H1 (cell line): ENCODE data around the gene RABL2B. TPM values are rescaled to one million over a fixed set of nuclear protein-coding genes. Genes with fewer than 3 reads are reported as not detected.
A peak's percentile ranks its signal among the peaks of the same experiment; 100 is the strongest.

Experiments
- CTCF ChIA-PET: fragments of 300-600 bp; sonication (Branson Sonifier 250); formaldehyde crosslinking; loops from one replicate; lab custom pipeline; 2021; ENCODE audit not compliant: partially characterized antibody; lab: Charles Lee
- POLR2A ChIA-PET: fragments of 300-600 bp; sonication (Branson Sonifier 250); formaldehyde crosslinking; loops from one replicate; lab custom pipeline; 2021; ENCODE audit warnings: inconsistent platforms; ENCODE audit not compliant: partially characterized antibody; lab: Charles Lee
- DNase-seq, 2 experiments: peaks; one replicate each; pipeline versions ENCODE4 v3.0.0 to v3.0.0-alpha.2; 2010 to 2022; ENCODE audit warnings: low spot score in 2 of 2, low read depth in 1 of 2, mixed read lengths in 1 of 2
- FAIRE-seq: peaks from 2 replicates; lab custom pipeline; 2011; peaks lifted over from hg19 to GRCh38; lab: Jason Lieb, UNC
- H2AFZ ChIP-seq: 2 replicates; pipeline ENCODE4 v1.8.1; 2012; ENCODE audit warnings: low read length, inconsistent platforms
- H2AK5ac ChIP-seq: 2 replicates; pipeline ENCODE4 v1.6.1; 2013; ENCODE audit warnings: low read depth, low read length
- H2BK120ac ChIP-seq: replicated peaks from 2 replicates; pipeline ENCODE3; 2013; ENCODE audit warnings: low read depth, low read length, inconsistent platforms
- H2BK12ac ChIP-seq: 2 replicates; pipeline ENCODE4 v1.6.1; 2013; ENCODE audit warnings: low read depth, low read length
- H2BK15ac ChIP-seq: 2 replicates; pipeline ENCODE4 v1.6.1; 2013; ENCODE audit warnings: low read length
- H2BK20ac ChIP-seq: 2 replicates; pipeline ENCODE4 v1.6.1; 2013; ENCODE audit warnings: low read length
- H2BK5ac ChIP-seq: 2 replicates; pipeline ENCODE4 v1.6.1; 2013; ENCODE audit warnings: low read depth, low read length
- H3K14ac ChIP-seq: 2 replicates; pipeline ENCODE4 v1.6.1; 2013; ENCODE audit warnings: inconsistent platforms; ENCODE audit not compliant: insufficient read length
- H3K18ac ChIP-seq: 2 replicates; pipeline ENCODE4 v1.6.1; 2013; ENCODE audit warnings: low read length; ENCODE audit errors: extremely low read depth
- H3K23ac ChIP-seq: 2 replicates; pipeline ENCODE4 v1.6.1; 2013; ENCODE audit warnings: inconsistent platforms; ENCODE audit not compliant: insufficient read length
- H3K23me2 ChIP-seq: 2 replicates; pipeline ENCODE4 v1.6.1; 2013; ENCODE audit warnings: low read depth, low read length
- H3K27ac ChIP-seq: 2 replicates; pipeline ENCODE4 v1.6.1; 2011; ENCODE audit warnings: low read depth, low read length, inconsistent platforms
- H3K27me3 ChIP-seq, 4 experiments: replicated peaks in 1 of 4; 1 replicate in 1 of 4; 2 replicates in 3 of 4; pipeline versions ENCODE4 v1.6.1 to v1.8.1; 2011 to 2013; ENCODE audit warnings: low read length in 3 of 4, mild to moderate bottlenecking in 3 of 4, inconsistent platforms in 2 of 4, mixed read lengths in 2 of 4, moderate library complexity in 1 of 4; ENCODE audit not compliant: control insufficient read depth in 3 of 4, insufficient read depth in 3 of 4; ENCODE audit errors: extremely low read depth in 1 of 4
- H3K36me3 ChIP-seq, 4 experiments: 2 replicates each; pipeline versions ENCODE4 v1.6.1 to v1.8.1; 2011 to 2013; ENCODE audit warnings: mild to moderate bottlenecking in 4 of 4, low read length in 3 of 4, moderate library complexity in 2 of 4, control low read depth in 1 of 4, inconsistent platforms in 1 of 4; ENCODE audit not compliant: insufficient read depth in 4 of 4, control insufficient read depth in 2 of 4
- H3K4ac ChIP-seq: replicated peaks from 2 replicates; pipeline ENCODE3; 2013; ENCODE audit warnings: low read length, low read depth, mixed read lengths, inconsistent platforms; ENCODE audit not compliant: insufficient read length
- H3K4me1 ChIP-seq, 4 experiments: replicated peaks in 1 of 4; 1 replicate in 1 of 4; 2 replicates in 3 of 4; pipeline versions ENCODE4 v1.6.1 to v1.8.1; 2011 to 2013; ENCODE audit warnings: low read length in 3 of 4, inconsistent platforms in 2 of 4, mixed read lengths in 1 of 4; ENCODE audit not compliant: insufficient read depth in 4 of 4, control insufficient read depth in 3 of 4
- H3K4me2 ChIP-seq, 2 experiments: 2 replicates each; pipeline versions ENCODE4 v1.6.1 to v1.8.1; 2011 to 2013; ENCODE audit warnings: low read depth in 2 of 2, low read length in 2 of 2, control low read depth in 1 of 2, inconsistent platforms in 1 of 2, mild to moderate bottlenecking in 1 of 2; ENCODE audit not compliant: insufficient read depth in 1 of 2
- H3K4me3 ChIP-seq, 4 experiments: fragments of 200-600, 300-600 bp in 1 of 4; sonication (generic), shearing (Covaris generic), sonication (Bioruptor Twin) in 1 of 4; 2 replicates each; pipeline versions ENCODE4 v1.5.1 to v1.8.1; 2011 to 2016; ENCODE audit warnings: low read length in 4 of 4, low read depth in 3 of 4, control low read depth in 2 of 4, inconsistent platforms in 2 of 4, mild to moderate bottlenecking in 2 of 4, mixed read lengths in 1 of 4, moderate library complexity in 1 of 4; ENCODE audit not compliant: insufficient read depth in 2 of 4; ENCODE audit errors: extremely low read depth in 1 of 4
- H3K56ac ChIP-seq: replicated peaks from 2 replicates; pipeline ENCODE3; 2013; ENCODE audit warnings: low read depth, mild to moderate bottlenecking, mixed read lengths, low read length, inconsistent platforms; ENCODE audit not compliant: insufficient read length
- H3K79me1 ChIP-seq: 2 replicates; pipeline ENCODE4 v1.6.1; 2013; ENCODE audit warnings: low read depth, low read length, control low read depth
- H3K79me2 ChIP-seq, 2 experiments: 2 replicates each; pipeline versions ENCODE4 v1.6.1 to v1.8.1; 2012 to 2013; ENCODE audit warnings: low read length in 2 of 2, mild to moderate bottlenecking in 2 of 2, inconsistent platforms in 1 of 2; ENCODE audit not compliant: insufficient read depth in 2 of 2, control insufficient read depth in 1 of 2
- H3K9ac ChIP-seq, 4 experiments: replicated peaks in 1 of 4; 1 replicate in 1 of 4; 2 replicates in 3 of 4; pipeline versions ENCODE4 v1.6.1 to v1.8.1; 2011 to 2013; ENCODE audit warnings: low read depth in 3 of 4, low read length in 3 of 4, control low read depth in 2 of 4, mild to moderate bottlenecking in 2 of 4, moderate library complexity in 2 of 4, inconsistent platforms in 1 of 4; ENCODE audit errors: extremely low read depth in 1 of 4
- H3K9me3 ChIP-seq, 2 experiments: 2 replicates each; pipeline versions ENCODE4 v1.6.1 to v1.8.1; 2012 to 2013; ENCODE audit warnings: mild to moderate bottlenecking in 2 of 2, moderate library complexity in 2 of 2, control low read depth in 1 of 2, inconsistent platforms in 1 of 2, low read depth in 1 of 2, low read length in 1 of 2, mixed read lengths in 1 of 2; ENCODE audit not compliant: insufficient read depth in 2 of 2
- H4K20me1 ChIP-seq, 2 experiments: replicated peaks in 1 of 2; 2 replicates each; pipeline versions ENCODE3 to v1.8.1; 2011 to 2013; ENCODE audit warnings: inconsistent platforms in 2 of 2, low read length in 2 of 2, mild to moderate bottlenecking in 1 of 2; ENCODE audit not compliant: insufficient read depth in 2 of 2, control insufficient read depth in 1 of 2
- H4K5ac ChIP-seq: 2 replicates; pipeline ENCODE4 v1.6.1; 2013; ENCODE audit warnings: low read length, low read depth, mixed read lengths, inconsistent platforms; ENCODE audit not compliant: insufficient read length
- H4K8ac ChIP-seq: 2 replicates; pipeline ENCODE4 v1.8.0; 2013; ENCODE audit warnings: mild to moderate bottlenecking, moderate library complexity, low read length, inconsistent platforms; ENCODE audit not compliant: insufficient read depth; ENCODE audit errors: extremely low read depth
- H4K91ac ChIP-seq: replicated peaks from 2 replicates; pipeline ENCODE3; 2013; ENCODE audit warnings: low read length, mixed read lengths, inconsistent platforms; ENCODE audit not compliant: insufficient read length
- CEBPB ChIP-seq: IDR thresholded peaks from 2 replicates; pipeline ENCODE4 v1.6.1; 2012; ENCODE audit warnings: low read depth, low read length
- FOSL1 ChIP-seq: IDR thresholded peaks from 2 replicates; pipeline ENCODE4 v1.6.1; 2011; ENCODE audit warnings: mild to moderate bottlenecking, low read depth, low read length, moderate library complexity; ENCODE audit not compliant: insufficient read depth
- NRF1 ChIP-seq: IDR thresholded peaks from 2 replicates; pipeline ENCODE4 v1.6.1; 2011; ENCODE audit warnings: mild to moderate bottlenecking, low read depth, low read length, improper control_type of control experiment
- RBBP5 ChIP-seq: IDR thresholded peaks from 2 replicates; pipeline ENCODE4 v1.7.1; 2012; ENCODE audit warnings: low read depth, mild to moderate bottlenecking, inconsistent platforms, low read length, moderate library complexity, borderline replicate concordance
- SAP30 ChIP-seq: fragments of 300-600 bp; sonication (generic); IDR thresholded peaks from 2 replicates; pipeline ENCODE4 v1.7.1; 2012; ENCODE audit warnings: low read length, moderate library complexity, mild to moderate bottlenecking, inconsistent platforms; ENCODE audit not compliant: insufficient read depth, insufficient replicate concordance
- WGBS, 2 experiments: shearing (Covaris generic) in 1 of 2; methylation state at CpG; one replicate each; pipeline versions ENCODE4 v1.1.6 to v1.1.7; 2013 to 2015; ENCODE audit warnings: low lambda C conversion rate in 2 of 2, mixed read lengths in 2 of 2, inconsistent platforms in 1 of 2, low coverage in 1 of 2, missing lambda C conversion rate in 1 of 2; ENCODE audit not compliant: insufficient replicate concordance in 2 of 2, insufficient coverage in 1 of 2, insufficient read length in 1 of 2; ENCODE audit errors: extremely low coverage in 1 of 2, missing lambda C conversion rate in 1 of 2; 5-methylcytosine and 5-hydroxymethylcytosine counted together
- polyA plus RNA-seq, 7 experiments: library from polyadenylated mRNA; depleted of rRNA in 3 of 7; stranded (reverse) in 5 of 7; unstranded in 2 of 7; fragments of >200 nt in 5 of 7; fragments of 200-250 nt in 2 of 7; gene quantifications; 1 replicate in 5 of 7; 2 replicates in 1 of 7; 4 replicates in 1 of 7; pipeline versions ENCODE4 v1.2.1 to v1.2.3, GENCODE V29; 2011 to 2013; ENCODE audit warnings: missing spikeins in 2 of 7, mixed read lengths in 2 of 7
- total RNA-seq: library from RNA; stranded (reverse); fragmentation: NEBNext Ultra II Directional; extraction: Animal tissue kit (Norgen Biotek cat#: 25700); gene quantifications from 2 replicates; pipeline ENCODE4 v1.2.1, GENCODE V29; 2021
- TF ChIP-seq, protein P1 (sequence below): IDR thresholded peaks from 2 replicates; pipeline ENCODE4 v1.6.1; 2012; ENCODE audit warnings: low read length, inconsistent platforms
- TF ChIP-seq, protein P2 (sequence below), 3 experiments: IDR thresholded peaks; 1 replicate in 2 of 3; 2 replicates in 1 of 3; pipeline versions ENCODE4 v1.5.1 to v1.6.1; 2011; ENCODE audit warnings: low read length in 3 of 3, mild to moderate bottlenecking in 3 of 3, inconsistent platforms in 2 of 3, low read depth in 1 of 3, moderate library complexity in 1 of 3; ENCODE audit not compliant: insufficient read depth in 1 of 3; ENCODE audit errors: control extremely low read depth in 1 of 3

The RABL2B gene
- total and polyA plus RNA-seq, 2 of the 8 experiments (the other 6 are each of a cell fraction or from before 2014, with no cell fraction given): 16.2 to 26.5 TPM

DNA sequence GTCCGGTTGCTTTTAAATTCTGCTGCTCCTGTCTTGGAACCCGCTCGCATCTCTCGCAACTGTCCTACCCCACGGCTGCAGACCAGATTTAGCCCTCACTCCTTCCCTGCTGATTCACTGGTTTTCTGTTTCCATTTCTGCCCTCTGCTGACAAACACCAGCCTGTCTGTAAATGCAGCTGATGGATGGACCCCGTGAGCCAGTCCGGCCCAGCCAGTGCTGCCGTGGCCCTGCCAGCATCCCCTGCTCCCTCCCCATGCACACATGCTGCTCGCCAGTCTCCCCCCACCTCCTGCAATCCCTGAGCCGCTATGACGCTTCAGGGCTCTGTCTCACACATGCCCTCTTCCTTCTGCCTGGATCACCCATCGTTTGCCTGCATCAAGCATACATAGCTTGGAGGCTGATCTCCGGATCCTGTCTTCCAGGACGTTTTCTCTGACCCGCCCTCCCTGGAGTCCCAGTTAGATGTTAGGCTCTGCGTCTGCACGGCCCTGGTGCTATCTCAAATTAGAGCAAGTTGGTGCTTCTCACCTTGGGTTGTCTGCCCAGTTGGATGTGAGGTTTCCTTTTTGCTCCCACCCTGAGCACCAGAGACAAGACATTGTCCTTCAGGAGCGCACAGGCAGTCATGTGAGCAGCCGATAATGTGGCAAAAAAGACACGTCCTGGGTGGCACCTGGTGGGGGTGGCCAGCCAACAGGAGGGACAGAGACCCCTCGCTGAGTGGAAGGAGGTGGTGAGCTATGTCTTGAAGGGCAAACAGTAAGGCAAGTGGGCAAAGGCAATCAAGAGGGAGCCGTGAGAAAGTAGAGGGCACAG is 49.7 kb downstream of the RABL2B start:
- no peak overlapping the region for H2AFZ ChIP-seq
- whole genome bisulfite sequencing, 2 experiments: 81% methylated on average over 22 of the region's 22 CpGs; no CpG with 5 or more reads in 1 of the 2 experiments
- TF ChIP-seq SAP30 (no peak), RBBP5 (no peak), NRF1 (no peak), FOSL1 (no peak), CEBPB (no peak)
- TF ChIP-seq, protein P1, sequence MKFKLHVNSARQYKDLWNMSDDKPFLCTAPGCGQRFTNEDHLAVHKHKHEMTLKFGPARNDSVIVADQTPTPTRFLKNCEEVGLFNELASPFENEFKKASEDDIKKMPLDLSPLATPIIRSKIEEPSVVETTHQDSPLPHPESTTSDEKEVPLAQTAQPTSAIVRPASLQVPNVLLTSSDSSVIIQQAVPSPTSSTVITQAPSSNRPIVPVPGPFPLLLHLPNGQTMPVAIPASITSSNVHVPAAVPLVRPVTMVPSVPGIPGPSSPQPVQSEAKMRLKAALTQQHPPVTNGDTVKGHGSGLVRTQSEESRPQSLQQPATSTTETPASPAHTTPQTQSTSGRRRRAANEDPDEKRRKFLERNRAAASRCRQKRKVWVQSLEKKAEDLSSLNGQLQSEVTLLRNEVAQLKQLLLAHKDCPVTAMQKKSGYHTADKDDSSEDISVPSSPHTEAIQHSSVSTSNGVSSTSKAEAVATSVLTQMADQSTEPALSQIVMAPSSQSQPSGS: no peak
- TF ChIP-seq, protein P2, sequence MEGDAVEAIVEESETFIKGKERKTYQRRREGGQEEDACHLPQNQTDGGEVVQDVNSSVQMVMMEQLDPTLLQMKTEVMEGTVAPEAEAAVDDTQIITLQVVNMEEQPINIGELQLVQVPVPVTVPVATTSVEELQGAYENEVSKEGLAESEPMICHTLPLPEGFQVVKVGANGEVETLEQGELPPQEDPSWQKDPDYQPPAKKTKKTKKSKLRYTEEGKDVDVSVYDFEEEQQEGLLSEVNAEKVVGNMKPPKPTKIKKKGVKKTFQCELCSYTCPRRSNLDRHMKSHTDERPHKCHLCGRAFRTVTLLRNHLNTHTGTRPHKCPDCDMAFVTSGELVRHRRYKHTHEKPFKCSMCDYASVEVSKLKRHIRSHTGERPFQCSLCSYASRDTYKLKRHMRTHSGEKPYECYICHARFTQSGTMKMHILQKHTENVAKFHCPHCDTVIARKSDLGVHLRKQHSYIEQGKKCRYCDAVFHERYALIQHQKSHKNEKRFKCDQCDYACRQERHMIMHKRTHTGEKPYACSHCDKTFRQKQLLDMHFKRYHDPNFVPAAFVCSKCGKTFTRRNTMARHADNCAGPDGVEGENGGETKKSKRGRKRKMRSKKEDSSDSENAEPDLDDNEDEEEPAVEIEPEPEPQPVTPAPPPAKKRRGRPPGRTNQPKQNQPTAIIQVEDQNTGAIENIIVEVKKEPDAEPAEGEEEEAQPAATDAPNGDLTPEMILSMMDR (IDR thresholded peaks at IDR 0.05; ENCODE audit: control extremely low read depth in 1 of 3, insufficient read depth in 1 of 3, low read depth in 1 of 3, low read length in 3 of 3): no peak

More for the DNA sequence above, 49.7 kb downstream of the RABL2B start:
- no peak overlapping the region for H4K91ac ChIP-seq
- H2BK20ac ChIP-seq: no peak overlapping the region
- peaks cover 21 to 86% (median 64%) of the 10 kb centered on the region in 4 experiments for H3K27me3 ChIP-seq
- H3K4me2 ChIP-seq: no peak overlapping the region
- no peak overlapping the region for H4K5ac ChIP-seq
- H2AK5ac ChIP-seq: no peak overlapping the region
- no peak overlapping the region for H3K56ac ChIP-seq
- peaks cover 6 to 16% of the 10 kb centered on the region in 2 experiments for H4K20me1 ChIP-seq
- H3K4me1 ChIP-seq: peaks cover 0 to 5% (median 0%) of the 10 kb centered on the region in 4 experiments; a peak in 3 of 7 replicates
- no peak overlapping the region for H3K9ac ChIP-seq
- H3K9me3 ChIP-seq: no peaks in the 10 kb centered on the region
- H3K18ac ChIP-seq: no peak overlapping the region
- peak in 1 of 2 experiments; percentile 42 for DNase-seq
- H3K4ac ChIP-seq: no peak overlapping the region
- H3K27ac ChIP-seq: no peak overlapping the region
- ChIA-PET POLR2A (interaction anchor here (0.6 kb wide), 1 partner anchor 578 kb away, joined by 4 read pairs; no protein-coding TSS in a partner anchor), CTCF (interaction anchor here (0.8 to 1.2 kb wide), 2 partner anchors 30 to 42 kb away, joined by 3 to 5 read pairs; no protein-coding TSS in a partner anchor)
- H3K23ac ChIP-seq: no peak overlapping the region
- H2BK5ac ChIP-seq: no peak overlapping the region
- H3K4me3 ChIP-seq: no peak overlapping the region
- FAIRE-seq: no peak
- H3K79me1 ChIP-seq: no peaks in the 10 kb centered on the region
- no peaks in the 10 kb centered on the region for H3K36me3 ChIP-seq
- no peak overlapping the region for H3K14ac ChIP-seq
- no peak overlapping the region for H2BK120ac ChIP-seq
- H4K8ac ChIP-seq: no peak overlapping the region; the same call in 1 of the 2 replicates
- no peaks in the 10 kb centered on the region; the same call in none of the 2 replicates for H3K23me2 ChIP-seq
- H3K79me2 ChIP-seq: no peaks in the 10 kb centered on the region
- no peak overlapping the region for H2BK15ac ChIP-seq
- no peak overlapping the region for H2BK12ac ChIP-seq
